ENCODE measurements around the gene ANO1.

DNA sequence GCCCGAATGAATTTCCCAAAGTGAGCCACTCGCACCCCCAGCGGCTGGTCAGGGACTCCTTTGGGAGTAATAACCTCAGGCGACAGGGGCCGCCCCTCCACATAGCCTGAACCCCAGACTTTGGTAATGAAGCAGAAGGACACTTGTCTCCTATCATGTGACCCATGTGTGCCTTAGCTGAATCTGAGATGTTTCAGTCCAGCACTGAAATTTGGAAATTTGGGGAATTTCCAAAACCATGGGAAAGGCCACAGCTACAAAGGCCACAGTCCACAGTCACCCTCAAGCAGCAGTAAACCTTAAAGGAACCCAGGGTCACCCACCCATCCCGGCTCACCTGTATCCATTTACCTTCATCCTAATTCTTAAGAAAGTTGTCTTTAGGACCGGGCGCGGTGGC, 73.6 kb downstream of the ANO1 start:
- TF ChIP-seq, protein P1, sequence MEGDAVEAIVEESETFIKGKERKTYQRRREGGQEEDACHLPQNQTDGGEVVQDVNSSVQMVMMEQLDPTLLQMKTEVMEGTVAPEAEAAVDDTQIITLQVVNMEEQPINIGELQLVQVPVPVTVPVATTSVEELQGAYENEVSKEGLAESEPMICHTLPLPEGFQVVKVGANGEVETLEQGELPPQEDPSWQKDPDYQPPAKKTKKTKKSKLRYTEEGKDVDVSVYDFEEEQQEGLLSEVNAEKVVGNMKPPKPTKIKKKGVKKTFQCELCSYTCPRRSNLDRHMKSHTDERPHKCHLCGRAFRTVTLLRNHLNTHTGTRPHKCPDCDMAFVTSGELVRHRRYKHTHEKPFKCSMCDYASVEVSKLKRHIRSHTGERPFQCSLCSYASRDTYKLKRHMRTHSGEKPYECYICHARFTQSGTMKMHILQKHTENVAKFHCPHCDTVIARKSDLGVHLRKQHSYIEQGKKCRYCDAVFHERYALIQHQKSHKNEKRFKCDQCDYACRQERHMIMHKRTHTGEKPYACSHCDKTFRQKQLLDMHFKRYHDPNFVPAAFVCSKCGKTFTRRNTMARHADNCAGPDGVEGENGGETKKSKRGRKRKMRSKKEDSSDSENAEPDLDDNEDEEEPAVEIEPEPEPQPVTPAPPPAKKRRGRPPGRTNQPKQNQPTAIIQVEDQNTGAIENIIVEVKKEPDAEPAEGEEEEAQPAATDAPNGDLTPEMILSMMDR (IDR thresholded peaks at IDR 0.05), result no peak
- TF ChIP-seq, protein P2, sequence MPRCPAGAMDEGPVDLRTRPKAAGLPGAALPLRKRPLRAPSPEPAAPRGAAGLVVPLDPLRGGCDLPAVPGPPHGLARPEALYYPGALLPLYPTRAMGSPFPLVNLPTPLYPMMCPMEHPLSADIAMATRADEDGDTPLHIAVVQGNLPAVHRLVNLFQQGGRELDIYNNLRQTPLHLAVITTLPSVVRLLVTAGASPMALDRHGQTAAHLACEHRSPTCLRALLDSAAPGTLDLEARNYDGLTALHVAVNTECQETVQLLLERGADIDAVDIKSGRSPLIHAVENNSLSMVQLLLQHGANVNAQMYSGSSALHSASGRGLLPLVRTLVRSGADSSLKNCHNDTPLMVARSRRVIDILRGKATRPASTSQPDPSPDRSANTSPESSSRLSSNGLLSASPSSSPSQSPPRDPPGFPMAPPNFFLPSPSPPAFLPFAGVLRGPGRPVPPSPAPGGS (IDR thresholded peaks at IDR 0.05), result no peak
- TF ChIP-seq, protein P3, sequence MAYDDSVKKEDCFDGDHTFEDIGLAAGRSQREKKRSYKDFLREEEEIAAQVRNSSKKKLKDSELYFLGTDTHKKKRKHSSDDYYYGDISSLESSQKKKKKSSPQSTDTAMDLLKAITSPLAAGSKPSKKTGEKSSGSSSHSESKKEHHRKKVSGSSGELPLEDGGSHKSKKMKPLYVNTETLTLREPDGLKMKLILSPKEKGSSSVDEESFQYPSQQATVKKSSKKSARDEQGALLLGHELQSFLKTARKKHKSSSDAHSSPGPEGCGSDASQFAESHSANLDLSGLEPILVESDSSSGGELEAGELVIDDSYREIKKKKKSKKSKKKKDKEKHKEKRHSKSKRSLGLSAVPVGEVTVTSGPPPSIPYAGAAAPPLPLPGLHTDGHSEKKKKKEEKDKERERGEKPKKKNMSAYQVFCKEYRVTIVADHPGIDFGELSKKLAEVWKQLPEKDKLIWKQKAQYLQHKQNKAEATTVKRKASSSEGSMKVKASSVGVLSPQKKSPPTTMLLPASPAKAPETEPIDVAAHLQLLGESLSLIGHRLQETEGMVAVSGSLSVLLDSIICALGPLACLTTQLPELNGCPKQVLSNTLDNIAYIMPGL (CRISPR knock-in tag; IDR thresholded peaks at IDR 0.05; ENCODE audit: borderline replicate concordance), result no peak
- TF ChIP-seq ZFP36 (IDR thresholded peaks at IDR 0.05; ENCODE audit: borderline replicate concordance, partially characterized antibody) (no peak), POLR2AphosphoS2 (conservative IDR thresholded peaks at IDR 0.05; ENCODE audit: low read length) (no peak), RAD21 (conservative IDR thresholded peaks at IDR 0.05 in 1 of 2, IDR thresholded peaks at IDR 0.05 in 1 of 2) (no peak)
- TF ChIP-seq, protein P4, sequence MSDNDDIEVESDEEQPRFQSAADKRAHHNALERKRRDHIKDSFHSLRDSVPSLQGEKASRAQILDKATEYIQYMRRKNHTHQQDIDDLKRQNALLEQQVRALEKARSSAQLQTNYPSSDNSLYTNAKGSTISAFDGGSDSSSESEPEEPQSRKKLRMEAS (IDR thresholded peaks at IDR 0.05), result no peak

Data from A549 (cell line).